Stimulated activated CD4-positive, alpha-beta T cell treated with anti-CD3 and anti-CD28 coated beads, Interleukin-1b, Interleukin-23, amount 100 ng/mL, for 1 hour (primary cell): ENCODE results near the gene TUBA3E.
A peak's percentile ranks its signal among the peaks of the same experiment; 100 is the strongest.
"Not testable (repeated sequence)": the region's sequence is repeated elsewhere in the genome, so short reads cannot be mapped to it uniquely, and the experiment has no call there.

Experiments used
- DNase-seq, 2 donors: peaks; one replicate each; pipeline ENCODE4 v3.0.0-alpha.2; 2020; ENCODE audit warnings: low read depth in 2 of 2

TUBA3E gene

GRCh38 chr2:130191319-130191718 lies 6.9 kb downstream of the TUBA3E start:
- DNase-seq = not testable (repeated sequence)

GRCh38 chr2:130190237-130190636 lies 8.0 kb downstream of the TUBA3E start:
- no peak for DNase-seq

DNA sequence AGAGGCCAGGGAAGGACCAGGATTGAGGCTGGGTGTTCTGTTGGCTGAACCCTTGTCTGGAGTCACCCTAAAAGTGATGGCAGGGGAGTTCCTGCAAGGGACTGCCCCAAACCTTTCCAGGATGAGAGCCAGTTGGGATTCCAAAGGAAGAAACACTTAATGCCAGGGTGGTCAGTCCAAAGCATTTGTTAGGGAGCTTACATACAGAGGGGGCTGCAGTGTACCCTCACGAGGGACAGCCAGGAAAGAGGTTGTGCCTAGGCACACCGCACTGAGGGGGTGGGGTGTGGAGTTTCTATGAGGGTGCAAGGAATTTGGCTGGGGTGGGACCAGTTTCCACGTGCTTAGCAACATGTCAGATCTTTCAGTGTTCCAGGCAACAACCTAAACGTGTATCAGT lies 9.3 kb downstream of the TUBA3E start:
- DNase-seq = not testable (repeated sequence)

GRCh38 chr2:130187859-130188792 lies 10.1 kb downstream of the TUBA3E start:
- not testable (repeated sequence) for DNase-seq

DNA sequence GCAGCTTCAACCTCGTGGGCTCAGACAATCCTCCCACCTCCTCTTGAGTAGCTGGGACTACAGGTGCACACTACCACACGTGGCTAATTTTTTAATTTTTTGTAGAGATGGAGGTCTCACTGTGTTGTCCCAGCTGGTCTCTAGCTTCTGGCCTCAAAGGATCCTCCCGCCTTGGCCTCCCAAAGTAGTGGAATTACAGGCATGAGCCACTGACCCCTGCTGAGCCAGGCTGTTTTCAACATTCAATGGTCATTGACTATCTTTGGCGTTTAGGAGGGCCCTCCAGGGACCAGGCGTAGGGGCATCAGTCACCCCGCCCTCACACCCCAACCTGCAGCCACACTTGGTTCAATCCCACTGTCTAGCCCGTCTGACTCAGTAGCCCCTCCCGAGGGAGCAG lies 11.0 kb downstream of the TUBA3E start:
- DNase-seq = no peak

DNA sequence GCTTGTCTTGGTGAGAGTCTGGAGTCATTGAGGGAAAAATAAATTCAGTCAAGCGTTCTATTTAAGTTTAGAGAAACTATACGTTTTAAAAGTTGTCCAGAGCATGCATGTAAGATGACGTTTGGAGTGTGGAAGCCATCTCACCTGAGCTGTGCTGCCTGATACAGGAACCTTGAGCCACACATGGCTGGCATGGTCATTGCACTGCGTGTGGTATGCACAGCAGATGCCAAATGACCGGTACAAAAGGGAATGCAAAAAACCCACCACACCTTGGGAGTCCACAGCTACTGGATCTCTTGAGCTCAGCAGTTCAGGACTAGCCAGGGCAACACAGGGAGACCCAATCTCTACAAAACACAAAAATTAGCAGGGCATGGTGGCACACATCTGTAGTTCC lies 11.8 kb downstream of the TUBA3E start:
- DNase-seq = no peak

DNA sequence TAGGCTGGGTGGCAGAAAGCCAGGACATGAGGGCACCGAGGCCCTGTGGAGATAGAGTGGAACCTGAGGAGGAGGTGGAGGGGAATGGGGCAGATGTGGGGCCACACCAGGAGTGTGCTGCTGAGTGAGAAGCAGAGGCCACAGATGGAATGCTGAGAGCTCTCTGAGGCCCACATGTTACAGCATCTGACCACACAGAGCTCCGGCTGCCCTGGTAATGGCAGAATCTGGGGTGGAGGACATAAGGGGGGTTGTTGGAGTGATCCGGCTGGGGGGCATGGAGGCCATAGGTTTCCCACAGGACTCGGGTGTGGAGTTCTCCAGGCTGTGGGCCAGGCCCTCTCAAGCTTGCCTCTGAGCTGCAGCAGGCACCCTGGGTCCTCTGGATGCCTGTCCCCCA lies 12.3 kb downstream of the TUBA3E start:
- DNase-seq = no peak

DNA sequence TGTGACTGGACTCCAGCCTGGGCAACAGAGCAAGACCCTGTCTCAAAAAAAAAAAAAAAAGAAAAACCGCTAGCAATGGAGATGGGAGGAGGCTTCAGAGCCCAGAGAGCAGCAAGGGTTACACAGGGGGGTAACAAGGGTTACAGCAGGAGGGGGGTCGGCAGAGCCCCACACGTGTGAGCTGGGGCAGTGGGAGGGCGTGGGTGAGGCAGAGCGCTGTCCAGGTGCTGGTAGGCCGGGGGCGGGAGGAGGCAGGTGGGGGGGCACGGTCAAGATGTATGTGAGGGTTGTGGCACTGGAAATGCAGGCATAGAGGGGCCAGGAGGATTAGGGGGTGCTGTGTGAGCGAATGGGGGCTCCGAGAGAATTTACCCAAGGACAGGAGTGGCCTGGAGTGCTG lies 12.8 kb downstream of the TUBA3E start:
- DNase-seq = no peak

GRCh38 chr2:130183512-130184373 lies 14.5 kb downstream of the TUBA3E start:
- no peak for DNase-seq

DNA sequence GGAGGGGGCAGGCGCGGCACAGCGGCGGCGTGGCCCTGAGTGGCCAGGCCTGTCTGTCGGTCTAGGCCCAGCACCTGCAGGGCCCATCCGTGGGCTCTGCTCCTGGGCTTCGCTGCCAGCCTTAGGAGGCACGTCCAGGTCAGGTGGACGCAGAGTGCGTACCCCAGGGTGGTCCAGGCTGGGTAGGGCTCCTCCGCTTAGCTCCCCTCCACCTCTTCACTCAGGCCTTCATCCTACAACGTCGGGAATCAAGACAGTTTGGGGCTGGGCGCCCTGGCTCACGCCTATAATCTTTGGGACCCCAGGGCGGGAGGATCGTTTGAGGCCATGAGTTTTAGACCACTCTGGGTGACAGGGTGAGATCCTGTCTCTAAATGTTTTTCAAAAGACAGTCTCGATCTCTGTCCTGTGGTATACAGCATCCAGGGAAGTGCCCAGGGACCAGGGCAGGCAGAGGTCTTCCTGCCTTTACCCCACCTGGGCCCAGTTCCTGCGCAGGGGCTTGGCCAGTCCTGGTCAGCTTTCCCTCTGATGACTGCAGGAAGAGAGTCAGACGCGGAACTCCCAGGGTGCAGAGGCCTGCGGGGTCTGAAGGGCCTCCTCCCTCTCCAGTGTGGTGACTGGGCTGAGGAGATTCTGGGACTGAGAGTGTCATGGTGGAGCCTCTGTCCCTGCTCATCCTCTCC lies 15.3 kb downstream of the TUBA3E start:
- DNase-seq = not testable (repeated sequence)

DNA sequence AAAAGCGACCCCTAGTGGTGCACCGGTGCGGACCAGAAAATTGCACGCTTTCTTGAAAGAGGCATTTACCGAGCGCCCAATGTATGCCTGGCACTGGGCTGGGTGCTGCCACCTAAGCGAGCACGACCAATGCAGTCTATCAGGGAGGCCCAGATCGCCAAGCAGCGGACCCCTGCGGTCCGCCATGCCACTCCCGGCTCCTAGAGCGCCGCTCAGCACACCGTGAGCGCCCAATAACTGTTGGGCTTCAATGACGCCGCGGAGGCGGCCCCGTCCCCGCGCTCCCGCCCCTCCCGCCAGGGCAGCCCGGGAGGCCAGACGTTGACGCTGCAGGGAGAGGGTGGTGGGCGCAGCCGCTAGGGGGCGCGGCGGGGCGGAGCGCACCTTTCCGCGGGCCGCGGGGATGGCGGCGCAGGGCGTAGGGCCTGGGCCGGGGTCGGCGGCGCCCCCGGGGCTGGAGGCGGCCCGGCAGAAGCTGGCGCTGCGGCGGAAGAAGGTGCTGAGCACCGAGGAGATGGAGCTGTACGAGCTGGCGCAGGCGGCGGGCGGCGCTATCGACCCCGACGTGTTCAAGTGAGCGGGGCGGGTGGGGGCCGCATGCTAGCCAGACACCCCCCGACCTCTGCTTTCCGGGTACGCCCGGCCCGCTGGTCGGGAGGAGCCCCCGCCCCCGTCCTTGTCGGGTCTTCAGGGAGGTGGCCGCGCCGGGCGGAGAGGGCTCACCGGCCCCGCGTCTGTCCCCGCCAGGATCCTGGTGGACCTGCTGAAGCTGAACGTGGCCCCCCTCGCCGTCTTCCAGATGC lies 16.2 kb downstream of the TUBA3E start, which contains the start of gene MZT2B:
MZT2B (plus strand) TSS at position 383 of the 803 bp plus-strand sequence; CDS start at position 404, 21 bp downstream.
- peak; percentile 77 to 80 for DNase-seq

GRCh38 chr2:130181325-130181879 lies 16.8 kb downstream of the TUBA3E start, which contains the start of gene SMPD4:
Gene SMPD4, minus strand, starts transcription at chr2:130181602. Its CDS starts 5,010 bp downstream, at chr2:130176592.
- DNase-seq = peak; percentile 94 to 96

DNA sequence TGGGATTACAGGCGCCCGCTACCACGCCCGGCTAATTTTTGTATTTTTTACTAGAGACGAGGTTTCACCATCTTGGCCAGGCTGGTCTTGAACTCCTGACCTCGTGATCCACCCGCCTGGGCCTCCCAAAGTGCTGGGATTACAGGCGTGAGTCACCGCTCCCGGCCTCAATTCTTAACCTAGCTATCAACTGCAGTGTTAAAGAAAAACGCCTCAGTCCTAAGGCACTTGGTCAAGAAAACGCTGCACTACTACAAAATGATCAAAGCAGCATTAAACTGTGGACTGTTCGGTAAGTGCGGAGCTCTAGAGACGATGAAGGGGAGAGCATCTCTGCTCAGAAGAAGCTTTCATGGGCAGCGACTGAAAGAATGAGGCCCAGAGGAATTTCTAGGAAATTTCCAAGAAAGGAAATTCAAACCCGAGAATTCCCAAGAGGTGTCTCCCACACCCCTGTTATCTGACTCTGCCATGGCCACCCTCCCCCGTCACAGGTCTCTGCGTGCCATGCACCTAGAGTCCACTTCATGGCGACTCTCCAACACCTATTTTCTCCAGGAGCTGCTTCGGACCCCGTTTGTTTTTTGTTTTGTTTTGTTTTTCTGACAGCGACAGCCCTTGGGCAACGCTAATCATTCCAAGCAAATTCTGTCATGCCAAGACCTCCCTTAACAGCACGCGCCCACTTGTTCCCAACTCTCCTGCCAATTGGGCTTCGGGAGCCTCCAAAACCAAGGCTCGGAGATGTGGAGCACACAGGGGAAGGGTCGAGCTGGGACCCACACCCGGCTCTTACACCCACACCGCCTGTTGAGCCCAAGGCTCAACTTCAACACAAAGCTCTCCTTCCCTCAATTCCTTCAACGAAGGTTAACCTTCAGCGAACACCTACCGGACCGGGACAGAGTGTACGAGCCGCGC lies 17.6 kb downstream of the TUBA3E start:
- DNase-seq = not testable (repeated sequence)

GRCh38 chr2:130174866-130175265 lies 23.4 kb downstream of the TUBA3E start:
- not testable (repeated sequence) for DNase-seq

DNA sequence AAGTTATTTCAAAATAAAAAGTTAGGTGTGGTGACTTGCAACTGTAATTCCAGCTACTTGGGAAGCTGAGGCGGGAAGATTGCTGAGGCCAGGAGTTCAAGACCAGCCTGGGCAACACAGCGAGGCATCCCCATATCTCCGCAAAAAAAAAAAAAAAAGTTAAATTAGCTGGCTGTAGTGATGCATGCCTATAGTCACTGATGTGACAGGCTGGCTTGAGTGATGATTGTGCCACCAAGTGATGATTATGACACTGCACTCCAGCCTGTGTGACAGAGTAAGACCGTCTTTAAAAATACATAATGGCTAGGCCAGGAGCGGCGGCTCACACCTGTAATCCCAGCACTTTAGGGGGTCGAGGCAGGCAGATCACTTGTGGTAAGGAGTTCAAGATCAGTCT lies 28.3 kb downstream of the TUBA3E start:
- no peak for DNase-seq

GRCh38 chr2:130169163-130169562 lies 29.1 kb downstream of the TUBA3E start:
- not testable (repeated sequence) for DNase-seq

- not testable (repeated sequence) for DNase-seq
Observed at GRCh38 chr2:130166611-130167010, 31.6 kb downstream of the TUBA3E start.

DNA sequence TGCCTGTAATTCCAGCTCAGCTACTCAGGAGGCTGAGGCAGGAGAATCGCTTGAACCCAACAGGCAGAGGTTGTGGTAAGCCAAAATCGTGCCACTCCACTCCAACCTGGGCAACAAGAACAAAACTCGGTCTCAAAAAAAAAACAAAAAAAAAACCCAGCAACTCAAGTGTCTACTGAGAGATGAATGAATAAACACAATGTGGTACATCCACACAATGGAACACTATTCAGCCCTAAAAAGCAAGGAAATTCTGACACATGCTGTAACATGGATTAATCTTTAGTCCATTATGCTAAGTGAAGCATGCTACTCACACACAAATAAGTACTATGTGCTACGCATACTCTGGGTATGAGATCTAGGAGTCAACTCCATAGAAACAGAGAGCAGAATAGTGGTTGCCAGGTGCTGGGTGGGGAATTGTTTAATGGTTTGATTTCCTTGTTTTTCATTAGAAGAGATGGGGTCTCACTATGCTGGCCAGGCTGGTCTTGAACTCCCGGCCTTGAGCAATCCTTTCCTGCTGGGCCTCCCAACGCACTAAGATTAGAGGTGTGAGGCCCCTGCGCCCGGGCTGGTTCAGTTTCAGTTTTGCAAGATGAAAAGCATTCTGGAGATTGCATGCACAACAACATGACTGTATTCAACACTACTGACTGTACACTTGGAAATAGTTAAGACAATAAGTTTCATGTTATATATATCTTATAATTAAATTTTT lies 32.8 kb downstream of the TUBA3E start:
- no peak for DNase-seq

DNA sequence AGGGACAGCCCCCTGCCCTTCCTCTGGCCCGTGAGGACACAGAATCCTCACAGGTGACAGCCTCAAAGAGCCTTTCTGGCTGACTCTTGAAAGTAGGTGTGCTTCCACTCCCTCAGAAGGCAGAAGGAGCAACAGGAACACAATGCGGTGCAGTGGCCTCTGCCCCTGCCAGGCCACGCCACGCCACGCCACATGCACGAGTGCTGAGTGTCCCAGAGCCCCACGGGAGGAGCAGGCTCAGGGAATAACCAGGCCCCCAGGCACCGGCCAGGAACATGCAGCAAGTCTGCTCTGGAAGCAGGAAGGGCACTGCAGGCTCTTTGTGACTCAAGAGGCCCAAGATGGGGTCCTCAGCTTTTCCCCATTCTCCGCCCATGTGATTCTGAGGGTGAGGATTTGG lies 35.3 kb downstream of the TUBA3E start:
- DNase-seq = no peak
